MM.1S (cell line): ENCODE results near the gene KRTAP5-7.

Source experiments
- DNase-seq: peaks from one replicate; pipeline ENCODE4 v3.0.0-alpha.2; 2015
- H2AFZ ChIP-seq: fragments of 300-600 bp; sonication (generic); 2 replicates; pipeline ENCODE4 v1.6.0; 2016; ENCODE audit warnings: antibody characterized with exemption, low read length
- H3F3A ChIP-seq: fragments of 300-600 bp; sonication (generic); 2 replicates; pipeline ENCODE4 v1.6.1; 2016; ENCODE audit warnings: mild to moderate bottlenecking, antibody characterized with exemption, low read length, moderate library complexity, mixed read lengths; ENCODE audit not compliant: insufficient read depth
- H3K27ac ChIP-seq: fragments of 300-600 bp; sonication (generic); 2 replicates; pipeline ENCODE4 v1.5.1; 2016; ENCODE audit warnings: mild to moderate bottlenecking, low read length
- H3K27me3 ChIP-seq: fragments of 300-600 bp; sonication (generic); replicated peaks from 2 replicates; pipeline ENCODE4 v1.6.0; 2016; ENCODE audit warnings: low read length; ENCODE audit not compliant: insufficient read depth
- H3K36me3 ChIP-seq: fragments of 300-600 bp; sonication (generic); replicated peaks from 2 replicates; pipeline ENCODE4 v1.6.1; 2016; ENCODE audit warnings: mild to moderate bottlenecking, low read length, mixed read lengths; ENCODE audit not compliant: insufficient read depth
- H3K4me1 ChIP-seq: fragments of 300-600 bp; sonication (generic); 2 replicates; pipeline ENCODE4 v1.6.1; 2016; ENCODE audit warnings: low read length, mixed read lengths
- H3K4me2 ChIP-seq: fragments of 300-600 bp; sonication (generic); 2 replicates; pipeline ENCODE4 v1.6.0; 2016; ENCODE audit warnings: low read depth, low read length
- H3K4me3 ChIP-seq: fragments of 300-600 bp; sonication (generic); 2 replicates; pipeline ENCODE4 v1.5.1; 2016; ENCODE audit warnings: low read length, mixed read lengths
- H3K79me2 ChIP-seq: fragments of 300-600 bp; sonication (generic); 2 replicates; pipeline ENCODE4 v1.6.1; 2016; ENCODE audit warnings: mixed run types, low read length, mixed read lengths
- H3K9ac ChIP-seq: fragments of 300-600 bp; sonication (generic); 2 replicates; pipeline ENCODE4 v1.6.1; 2016; ENCODE audit warnings: low read length, mixed read lengths
- H3K9me2 ChIP-seq: fragments of 300-600 bp; sonication (generic); replicated peaks from 2 replicates; pipeline ENCODE4 v1.6.1; 2016; ENCODE audit warnings: mild to moderate bottlenecking, low read length, mixed read lengths; ENCODE audit not compliant: insufficient read depth
- H3K9me3 ChIP-seq: fragments of 300-600 bp; sonication (generic); replicated peaks from 2 replicates; pipeline ENCODE4 v1.6.1; 2016; ENCODE audit warnings: mild to moderate bottlenecking, low read length, mixed read lengths; ENCODE audit not compliant: insufficient read depth
- H4K20me1 ChIP-seq: fragments of 300-600 bp; sonication (generic); 2 replicates; pipeline ENCODE4 v1.6.1; 2016; ENCODE audit warnings: mild to moderate bottlenecking, low read length, moderate library complexity, mixed read lengths; ENCODE audit not compliant: insufficient read depth
- CTCF ChIP-seq: fragments of 300-600 bp; sonication (generic); IDR thresholded peaks from 2 replicates; pipeline ENCODE4 v1.5.1; 2016; ENCODE audit warnings: antibody characterized with exemption, low read length, mixed read lengths
- EZH2 ChIP-seq: fragments of 300-600 bp; sonication (generic); optimal IDR thresholded peaks from 2 replicates; pipeline ENCODE3; 2017; ENCODE audit warnings: low read depth, mild to moderate bottlenecking, antibody characterized with exemption, low read length, mixed read lengths
- EZH2phosphoT487 ChIP-seq: fragments of 300-600 bp; sonication (generic); IDR thresholded peaks from 2 replicates; pipeline ENCODE4 v1.6.1; 2018; ENCODE audit warnings: antibody characterized with exemption, low read length

The KRTAP5-7 gene

GRCh38 chr11:71502871-71503435, 24.1 kb upstream of the KRTAP5-7 start:
- DNase-seq, result no peak
- no peaks in the 10 kb centered on the region for H3K9me3 ChIP-seq
- H3K9me2 ChIP-seq, result no peaks in the 10 kb centered on the region
- H3K27ac ChIP-seq, result no peak overlapping the region
- H3K79me2 ChIP-seq, result no peaks in the 10 kb centered on the region
- no peaks in the 10 kb centered on the region for H3K27me3 ChIP-seq
- no peak overlapping the region for H2AFZ ChIP-seq
- H3F3A ChIP-seq, result no peaks in the 10 kb centered on the region
- no peak for TF ChIP-seq CTCF
- no peak for TF ChIP-seq EZH2
- TF ChIP-seq EZH2phosphoT487, result no peak
- H3K4me1 ChIP-seq, result peaks cover 5% of the 10 kb centered on the region
- no peak overlapping the region for H3K4me2 ChIP-seq
- H3K4me3 ChIP-seq, result no peak overlapping the region
- H3K36me3 ChIP-seq, result peaks cover 3% of the 10 kb centered on the region; the same call in 1 of the 2 replicates
- no peak overlapping the region for H3K9ac ChIP-seq
- H4K20me1 ChIP-seq, result no peaks in the 10 kb centered on the region

GRCh38 chr11:71504531-71504930, 22.5 kb upstream of the KRTAP5-7 start:
- Histone ChIP-seq H3K27ac (no peak overlapping the region), H3K79me2 (no peaks in the 10 kb centered on the region)
- no peak for DNase-seq

GRCh38 chr11:71505001-71505400, 22.1 kb upstream of the KRTAP5-7 start:
- TF ChIP-seq EZH2phosphoT487 (no peak), EZH2 (no peak), CTCF (no peak)
- no peaks in the 10 kb centered on the region for H3F3A ChIP-seq
- H3K36me3 ChIP-seq, result no peaks in the 10 kb centered on the region
- DNase-seq, result no peak
- H3K79me2 ChIP-seq, result no peaks in the 10 kb centered on the region
- H2AFZ ChIP-seq, result no peak overlapping the region
- H3K4me3 ChIP-seq, result no peak overlapping the region
- no peak overlapping the region for H3K9ac ChIP-seq
- H3K9me2 ChIP-seq, result no peaks in the 10 kb centered on the region
- no peak overlapping the region for H3K27ac ChIP-seq
- no peaks in the 10 kb centered on the region for H3K9me3 ChIP-seq
- no peak overlapping the region for H3K4me2 ChIP-seq
- H3K27me3 ChIP-seq, result no peaks in the 10 kb centered on the region
- H3K4me1 ChIP-seq, result peaks cover 5% of the 10 kb centered on the region
- no peaks in the 10 kb centered on the region for H4K20me1 ChIP-seq

More at GRCh38 chr11:71504531-71504930, 22.5 kb upstream of the KRTAP5-7 start:
- Histone ChIP-seq H3K36me3 (no peaks in the 10 kb centered on the region), H3F3A (no peaks in the 10 kb centered on the region), H3K4me3 (no peak overlapping the region), H3K4me1 (peaks cover 5% of the 10 kb centered on the region), H2AFZ (no peak overlapping the region), H4K20me1 (no peaks in the 10 kb centered on the region), H3K9me2 (no peaks in the 10 kb centered on the region), H3K9ac (no peak overlapping the region), H3K4me2 (no peak overlapping the region), H3K27me3 (no peaks in the 10 kb centered on the region), H3K9me3 (no peaks in the 10 kb centered on the region)
- TF ChIP-seq EZH2phosphoT487 (no peak), EZH2 (no peak), CTCF (no peak)
